ENCODE results near the gene MED27. TPM values are rescaled to one million over a fixed set of nuclear protein-coding genes. Genes with fewer than 3 reads are reported as not detected.

MED27 gene
- total and polyA plus RNA-seq, 8 donors: 3.2 to 11.7 (median 5.8) TPM

DNA sequence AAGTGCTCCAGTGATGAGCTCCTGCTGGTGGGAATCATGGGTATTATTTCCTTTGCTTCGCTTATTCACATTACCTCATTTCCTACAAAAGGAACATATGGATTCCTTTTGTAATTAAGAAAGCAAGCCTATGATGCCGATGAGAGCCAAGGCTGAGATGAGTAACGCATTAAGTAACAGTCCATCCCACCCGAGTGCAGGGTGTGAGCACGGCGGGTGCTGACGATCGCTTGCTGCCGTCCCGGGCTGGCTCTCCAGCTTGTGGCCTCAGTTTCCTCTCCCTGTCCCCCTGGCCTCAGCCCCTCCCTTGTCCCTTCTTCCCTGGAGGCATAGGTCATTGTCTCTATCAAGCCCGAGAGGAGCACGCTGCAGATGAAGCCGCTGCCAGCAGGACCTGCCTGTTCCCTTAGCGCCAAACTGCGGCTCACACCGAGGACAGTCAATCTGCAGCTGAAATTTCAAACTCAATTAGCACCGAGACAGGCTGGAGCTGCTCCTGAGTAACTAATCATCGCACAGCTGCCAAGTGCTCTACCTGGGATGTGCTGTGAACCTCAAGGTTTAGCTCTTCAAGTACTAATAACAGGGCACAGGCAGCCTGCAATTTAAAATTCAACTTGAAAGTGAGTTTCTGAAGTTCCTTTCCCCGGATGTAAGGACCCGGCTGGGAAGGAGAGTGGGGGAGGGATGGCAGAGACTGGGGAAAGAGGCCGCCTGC, 224.6 kb downstream of the MED27 start:
- H3K27ac ChIP-seq: no peak overlapping the region
- 63 to 67% methylated on average over 21 of the region's 21 CpGs for WGBS, 2 donors
- no peaks in the 10 kb centered on the region for H3K4me1 ChIP-seq
- no peak overlapping the region for H3K4me3 ChIP-seq
- TF ChIP-seq, protein P1, sequence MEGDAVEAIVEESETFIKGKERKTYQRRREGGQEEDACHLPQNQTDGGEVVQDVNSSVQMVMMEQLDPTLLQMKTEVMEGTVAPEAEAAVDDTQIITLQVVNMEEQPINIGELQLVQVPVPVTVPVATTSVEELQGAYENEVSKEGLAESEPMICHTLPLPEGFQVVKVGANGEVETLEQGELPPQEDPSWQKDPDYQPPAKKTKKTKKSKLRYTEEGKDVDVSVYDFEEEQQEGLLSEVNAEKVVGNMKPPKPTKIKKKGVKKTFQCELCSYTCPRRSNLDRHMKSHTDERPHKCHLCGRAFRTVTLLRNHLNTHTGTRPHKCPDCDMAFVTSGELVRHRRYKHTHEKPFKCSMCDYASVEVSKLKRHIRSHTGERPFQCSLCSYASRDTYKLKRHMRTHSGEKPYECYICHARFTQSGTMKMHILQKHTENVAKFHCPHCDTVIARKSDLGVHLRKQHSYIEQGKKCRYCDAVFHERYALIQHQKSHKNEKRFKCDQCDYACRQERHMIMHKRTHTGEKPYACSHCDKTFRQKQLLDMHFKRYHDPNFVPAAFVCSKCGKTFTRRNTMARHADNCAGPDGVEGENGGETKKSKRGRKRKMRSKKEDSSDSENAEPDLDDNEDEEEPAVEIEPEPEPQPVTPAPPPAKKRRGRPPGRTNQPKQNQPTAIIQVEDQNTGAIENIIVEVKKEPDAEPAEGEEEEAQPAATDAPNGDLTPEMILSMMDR (IDR thresholded peaks at IDR 0.05): no peak
- H3K27me3 ChIP-seq: no peaks in the 10 kb centered on the region
- no peak for ATAC-seq
- no peaks in the 10 kb centered on the region for H3K36me3 ChIP-seq
- H3K9me3 ChIP-seq: no peaks in the 10 kb centered on the region
- no peak for DNase-seq
- no peak for FAIRE-seq
- intact Hi-C loops (cut with DNase I): no loop called here

DNA sequence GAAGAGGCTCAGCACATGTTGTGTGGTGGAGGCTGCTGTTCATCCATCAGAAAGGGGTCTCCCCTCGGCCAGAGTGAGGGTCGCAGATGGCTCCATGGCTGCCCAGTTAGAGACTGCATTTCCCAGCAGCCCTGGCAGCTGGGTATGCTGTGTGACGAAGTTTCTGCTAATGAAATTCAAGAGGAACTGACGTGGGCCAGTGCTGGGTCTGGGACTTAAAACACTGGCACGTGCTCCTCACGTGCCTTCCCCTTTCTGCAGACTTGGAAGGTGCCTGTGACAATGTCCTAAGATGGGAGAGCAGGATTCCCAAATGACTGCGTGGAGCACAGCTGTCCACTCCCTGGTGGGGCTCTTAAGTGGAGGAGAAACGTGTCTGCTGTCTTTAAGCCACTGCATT, 225.3 kb downstream of the MED27 start:
- no peak for FAIRE-seq
- Histone ChIP-seq H3K27me3 (no peaks in the 10 kb centered on the region), H3K4me3 (no peak overlapping the region), H3K36me3 (no peaks in the 10 kb centered on the region), H3K9me3 (no peaks in the 10 kb centered on the region), H3K4me1 (no peaks in the 10 kb centered on the region), H3K27ac (no peak overlapping the region)
- intact Hi-C loops (cut with DNase I): no loop called here
- TF ChIP-seq, protein P1 (IDR thresholded peaks at IDR 0.05): no peak
- no peak for ATAC-seq
- 62 to 71% methylated on average over 8 of the region's 8 CpGs for WGBS, 2 donors
- no peak for DNase-seq

DNA sequence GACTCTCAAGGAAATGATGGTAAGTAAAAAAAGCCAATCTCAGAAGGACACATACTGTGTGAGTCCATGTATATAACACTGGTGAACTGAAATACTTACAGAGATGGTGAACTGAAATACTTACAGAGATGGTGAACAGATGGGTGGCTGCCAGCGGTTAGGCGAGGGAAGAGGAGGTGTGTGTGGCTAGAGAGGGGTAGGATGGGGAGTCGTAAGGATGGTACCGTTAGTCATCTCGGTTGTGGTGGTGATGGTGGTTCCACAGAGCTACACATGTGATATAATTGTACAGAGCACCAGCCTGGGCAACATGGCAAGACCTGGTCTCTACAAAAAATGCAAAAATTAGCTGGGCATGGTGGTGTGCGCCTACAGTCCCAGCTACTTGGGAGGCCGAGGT, 226.2 kb downstream of the MED27 start:
- no peak for DNase-seq
- Histone ChIP-seq H3K4me1 (no peaks in the 10 kb centered on the region), H3K27me3 (no peaks in the 10 kb centered on the region), H3K9me3 (no peaks in the 10 kb centered on the region), H3K36me3 (no peaks in the 10 kb centered on the region), H3K4me3 (no peak overlapping the region), H3K27ac (no peak overlapping the region)
- FAIRE-seq: no peak
- ATAC-seq: no peak
- intact Hi-C loops (cut with DNase I): no loop called here
- 87 to 93% methylated on average over 7 of the region's 7 CpGs for WGBS, 2 donors
- TF ChIP-seq, protein P1 (IDR thresholded peaks at IDR 0.05): no peak

DNA sequence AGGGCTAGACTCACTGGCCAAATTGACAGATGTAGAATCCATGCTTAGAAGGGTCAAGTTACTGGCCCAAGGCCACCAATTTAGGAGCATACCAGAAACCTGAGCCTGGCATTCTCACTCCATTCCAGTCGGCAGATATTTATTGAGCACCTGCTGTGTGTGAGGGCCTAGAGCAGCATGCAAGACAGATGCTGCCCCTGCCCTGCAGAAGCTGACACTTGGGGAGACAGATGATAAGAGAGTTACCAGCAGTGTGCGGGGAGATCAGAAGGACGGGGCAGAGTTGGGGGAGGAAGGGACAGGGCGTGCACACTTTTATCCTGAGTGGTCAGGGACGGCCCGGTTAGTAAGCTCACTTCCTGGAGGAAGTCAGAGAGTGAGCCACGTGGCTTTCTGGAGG, 228.3 kb downstream of the MED27 start:
- Histone ChIP-seq H3K27ac (no peak overlapping the region), H3K4me1 (no peaks in the 10 kb centered on the region), H3K36me3 (no peaks in the 10 kb centered on the region), H3K4me3 (no peak overlapping the region), H3K9me3 (no peaks in the 10 kb centered on the region), H3K27me3 (no peaks in the 10 kb centered on the region)
- DNase-seq (no peak), ATAC-seq (no peak), FAIRE-seq (no peak)
- intact Hi-C loops (cut with DNase I): no loop called here
- TF ChIP-seq, protein P1 (IDR thresholded peaks at IDR 0.05): no peak
- WGBS, 2 donors: 63 to 66% methylated on average over 7 of the region's 7 CpGs

DNA sequence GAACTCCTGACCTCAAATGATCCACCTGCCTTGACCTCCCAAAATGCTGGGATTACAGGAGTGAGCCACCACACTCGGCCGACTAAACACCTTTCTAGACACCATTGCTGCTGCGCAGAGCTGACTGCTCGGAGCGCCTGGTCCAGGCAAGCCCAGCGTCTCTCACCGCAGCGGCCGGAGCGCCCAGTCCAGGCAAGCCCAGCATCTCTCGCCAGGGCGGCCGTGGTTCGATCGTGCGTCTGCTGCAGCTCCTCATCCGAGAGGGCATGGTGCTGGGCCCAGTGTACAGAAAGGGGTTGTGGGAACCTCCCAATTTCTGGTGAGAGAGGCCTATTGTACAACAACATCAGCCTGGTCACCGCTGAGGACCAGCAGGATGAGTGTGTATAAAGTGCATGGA, 230.3 kb downstream of the MED27 start:
- no peaks in the 10 kb centered on the region for H3K36me3 ChIP-seq
- intact Hi-C loops (cut with DNase I): no loop called here
- H3K4me1 ChIP-seq: no peaks in the 10 kb centered on the region
- no peak overlapping the region for H3K27ac ChIP-seq
- no peaks in the 10 kb centered on the region for H3K9me3 ChIP-seq
- WGBS, 2 donors: 90 to 96% methylated on average over 18 of the region's 18 CpGs
- no peak for FAIRE-seq
- ATAC-seq: no peak
- H3K27me3 ChIP-seq: no peaks in the 10 kb centered on the region
- no peak for DNase-seq
- TF ChIP-seq, protein P1 (IDR thresholded peaks at IDR 0.05): no peak
- no peak overlapping the region for H3K4me3 ChIP-seq

Data from pancreas (tissue), 10 donors.